ENCODE measurements around the gene SCN1A.

The SCN1A gene

GRCh38 chr2:166032361-166032760, 95.5 kb downstream of the SCN1A start:
- CTCF ChIA-PET = interaction anchor here (0.6 kb wide), 1 partner anchor 9 kb away, joined by 3 read pairs; no protein-coding TSS in a partner anchor
- POLR2A ChIA-PET = no interaction called here

GRCh38 chr2:166031054-166031453, 96.8 kb downstream of the SCN1A start:
- no peak for DNase-seq (ENCODE audit: extremely low spot score)
- ChIA-PET CTCF (no interaction called here), POLR2A (no interaction called here)
- no peak for TF ChIP-seq CTCF (IDR thresholded peaks at IDR 0.05; ENCODE audit: control extremely low read depth, extremely low read depth, low read depth, missing control alignments)

More at GRCh38 chr2:166032361-166032760, 95.5 kb downstream of the SCN1A start:
- TF ChIP-seq CTCF (IDR thresholded peaks at IDR 0.05; ENCODE audit: control extremely low read depth, extremely low read depth, low read depth, missing control alignments) = no peak
- DNase-seq (ENCODE audit: extremely low spot score) = no peak

GRCh38 chr2:166025313-166025712, 102.5 kb downstream of the SCN1A start:
- POLR2A ChIA-PET = no interaction called here
- CTCF ChIA-PET = interaction anchor here (1.8 kb wide), 1 partner anchor 9 kb away, joined by 6 read pairs; no protein-coding TSS in a partner anchor
- TF ChIP-seq CTCF (IDR thresholded peaks at IDR 0.05; ENCODE audit: control extremely low read depth, extremely low read depth, low read depth, missing control alignments) = no peak
- no peak for DNase-seq (ENCODE audit: extremely low spot score)

GRCh38 chr2:166017208-166017607, 110.6 kb downstream of the SCN1A start:
- ChIA-PET POLR2A (no interaction called here), CTCF (interaction anchor here (0.9 to 2.2 kb wide), 2 partner anchors 8 to 11 kb away, joined by 3 to 6 read pairs; no protein-coding TSS in a partner anchor)
- TF ChIP-seq CTCF (IDR thresholded peaks at IDR 0.05; ENCODE audit: control extremely low read depth, extremely low read depth, low read depth, missing control alignments) = no peak
- no peak for DNase-seq (ENCODE audit: extremely low spot score)

- DNase-seq (ENCODE audit: extremely low spot score) = no peak
- TF ChIP-seq CTCF (IDR thresholded peaks at IDR 0.05; ENCODE audit: control extremely low read depth, extremely low read depth, low read depth, missing control alignments) = no peak
- ChIA-PET CTCF (interaction anchor here (1.3 kb wide), 1 partner anchor 10 kb away, joined by 3 read pairs; no protein-coding TSS in a partner anchor), POLR2A (no interaction called here)
These were observed 113.9 kb downstream of the SCN1A start for GRCh38 chr2:166013878-166014277.

GRCh38 chr2:166011660-166012059, 116.2 kb downstream of the SCN1A start:
- TF ChIP-seq CTCF (IDR thresholded peaks at IDR 0.05; ENCODE audit: control extremely low read depth, extremely low read depth, low read depth, missing control alignments) = no peak
- DNase-seq (ENCODE audit: extremely low spot score) = no peak
- ChIA-PET POLR2A (no interaction called here), CTCF (interaction anchor here (0.8 to 1.3 kb wide), 3 partner anchors 10 to 52 kb away, joined by 3 read pairs; no protein-coding TSS in a partner anchor)
